BLaER1 (cell line): ENCODE data around the gene ZNF223.

Experiments used
- H3K27ac ChIP-seq: shearing (Covaris generic); formaldehyde crosslinking; 2 replicates; pipeline ENCODE4 v1.8.1; 2022
- H3K27me3 ChIP-seq: shearing (Covaris generic); formaldehyde crosslinking; 2 replicates; pipeline ENCODE4 v1.8.1; 2022
- H3K36me3 ChIP-seq: shearing (Covaris generic); formaldehyde crosslinking; 2 replicates; pipeline ENCODE4 v1.8.1; 2022
- H3K4me1 ChIP-seq: shearing (Covaris generic); formaldehyde crosslinking; 2 replicates; pipeline ENCODE4 v1.8.1; 2022
- H3K4me2 ChIP-seq: shearing (Covaris generic); formaldehyde crosslinking; 2 replicates; pipeline ENCODE4 v1.8.1; 2022
- H3K4me3 ChIP-seq: shearing (Covaris generic); formaldehyde crosslinking; 2 replicates; pipeline ENCODE4 v1.8.1; 2022
- H3K9ac ChIP-seq: shearing (Covaris generic); formaldehyde crosslinking; 2 replicates; pipeline ENCODE4 v1.8.1; 2022
- H3K9me3 ChIP-seq: shearing (Covaris generic); formaldehyde crosslinking; 2 replicates; pipeline ENCODE4 v1.8.1; 2022
- H4K20me1 ChIP-seq: shearing (Covaris generic); formaldehyde crosslinking; 2 replicates; pipeline ENCODE4 v1.8.1; 2022
- Cebpa-rat ChIP-seq: shearing (Covaris generic); IDR thresholded peaks from 2 replicates; pipeline ENCODE4 v1.8.1; 2022

ZNF223 gene

GRCh38 chr19:44111910-44112463 is 60.2 kb downstream of the ZNF223 start:
- Histone ChIP-seq H3K36me3 (peaks cover 47% of the 10 kb centered on the region), H3K9me3 (peaks cover 31% of the 10 kb centered on the region), H3K27ac (no peak overlapping the region), H3K9ac (no peak overlapping the region), H4K20me1 (no peaks in the 10 kb centered on the region), H3K4me3 (peak overlapping the region; percentile 89), H3K4me2 (peak overlapping the region; percentile 86), H3K27me3 (no peaks in the 10 kb centered on the region), H3K4me1 (peaks cover 24% of the 10 kb centered on the region)
- TF ChIP-seq Cebpa-rat = no peak

GRCh38 chr19:44112802-44113137 is 60.9 kb downstream of the ZNF223 start:
- Histone ChIP-seq H3K27ac (no peak overlapping the region), H3K4me1 (peaks cover 24% of the 10 kb centered on the region), H4K20me1 (no peaks in the 10 kb centered on the region), H3K4me3 (peak overlapping the region; percentile 89), H3K9ac (peak overlapping the region; percentile 87; the same call in 1 of the 2 replicates), H3K36me3 (peaks cover 47% of the 10 kb centered on the region), H3K9me3 (peaks cover 24% of the 10 kb centered on the region), H3K4me2 (peak overlapping the region; percentile 86), H3K27me3 (no peaks in the 10 kb centered on the region)
- no peak for TF ChIP-seq Cebpa-rat

GRCh38 chr19:44113138-44113783 is 61.4 kb downstream of the ZNF223 start, which contains the start of gene ZNF225:
Gene ZNF225, plus strand, starts transcription at chr19:44113399. Its CDS starts 2,429 bp downstream, at chr19:44115828.
- Histone ChIP-seq H3K9ac (peak within 1 kb of the TSS; percentile 87), H3K4me3 (peak within 1 kb of the TSS; percentile 89), H4K20me1 (no peaks in the 10 kb centered on the region), H3K27ac (peak within 1 kb of the TSS; percentile 71), H3K9me3 (peaks cover 19% of the 10 kb centered on the region), H3K27me3 (no peaks in the 10 kb centered on the region), H3K4me1 (peaks cover 24% of the 10 kb centered on the region), H3K4me2 (peak within 1 kb of the TSS; percentile 97), H3K36me3 (peaks cover 47% of the 10 kb centered on the region)
- TF ChIP-seq Cebpa-rat = no peak

- peak overlapping the region; percentile 97 for H3K4me2 ChIP-seq
- no peaks in the 10 kb centered on the region for H4K20me1 ChIP-seq
- peaks cover 47% of the 10 kb centered on the region for H3K36me3 ChIP-seq
- peaks cover 24% of the 10 kb centered on the region for H3K4me1 ChIP-seq
- peak overlapping the region; percentile 89 for H3K4me3 ChIP-seq
- no peaks in the 10 kb centered on the region for H3K27me3 ChIP-seq
- peaks cover 12% of the 10 kb centered on the region for H3K9me3 ChIP-seq
- H3K27ac ChIP-seq = peak overlapping the region; percentile 71
- H3K9ac ChIP-seq = peak overlapping the region; percentile 87
- no peak for TF ChIP-seq Cebpa-rat
Measured at GRCh38 chr19:44113784-44114390, 62.1 kb downstream of the ZNF223 start.
